GM18498 (cell line): ENCODE measurements around the gene OR51I2.

Experiments
- ATAC-seq: cut with Tn5 transposase; IDR thresholded peaks from one replicate; pipeline ENCODE4 v1.9.1; 2021; ENCODE audit warnings: mild to moderate bottlenecking, moderate library complexity; ENCODE audit not compliant: unreplicated experiment

OR51I2 gene

GRCh38 chr11:5505363-5506048 lies 56.4 kb downstream of the OR51I2 start:
- no peak for ATAC-seq
